ENCODE results near the gene CENPT. TPM values are rescaled to one million over a fixed set of nuclear protein-coding genes. Genes with fewer than 3 reads are reported as not detected.

Gene CENPT
- polyA plus RNA-seq, 1 experiment = 42.4 TPM

GRCh38 chr16:67878232-67878631 lies 30.7 kb upstream of the CENPT start:
- POLR2A ChIA-PET = no interaction called here
- Histone ChIP-seq H3K4me3 (ENCODE audit: low read depth, low read length) (no peak overlapping the region), H3K27me3 (ENCODE audit: control insufficient read depth, insufficient read depth, low read length) (no peaks in the 10 kb centered on the region), H3K36me3 (ENCODE audit: control insufficient read depth, insufficient read depth, low read length) (peaks cover 69% of the 10 kb centered on the region)
- CTCF ChIA-PET = interaction anchor here (0.6 to 1.2 kb wide), 2 partner anchors 51 to 56 kb away, joined by 3 to 4 read pairs; no protein-coding TSS in a partner anchor
- DNase-seq (ENCODE audit: low read depth) = no peak
- TF ChIP-seq CTCF (IDR thresholded peaks at IDR 0.05; ENCODE audit: insufficient read depth, low read depth, low read length) = no peak

GRCh38 chr16:67877064-67877463 lies 29.6 kb upstream of the CENPT start:
- H3K4me3 ChIP-seq (ENCODE audit: low read depth, low read length) = no peak overlapping the region
- CTCF ChIA-PET = interaction anchor here (1.6 kb wide), 1 partner anchor 11 kb away, joined by 4 read pairs; no protein-coding TSS in a partner anchor
- POLR2A ChIA-PET = no interaction called here
- H3K36me3 ChIP-seq (ENCODE audit: control insufficient read depth, insufficient read depth, low read length) = peaks cover 59% of the 10 kb centered on the region
- no peak for DNase-seq (ENCODE audit: low read depth)
- TF ChIP-seq CTCF (IDR thresholded peaks at IDR 0.05; ENCODE audit: insufficient read depth, low read depth, low read length) = no peak
- no peaks in the 10 kb centered on the region for H3K27me3 ChIP-seq (ENCODE audit: control insufficient read depth, insufficient read depth, low read length)

GRCh38 chr16:67874372-67874771 lies 26.9 kb upstream of the CENPT start:
- CTCF ChIA-PET = interaction anchor here (1.2 to 3.8 kb wide), 3 partner anchors 10 to 202 kb away, joined by 3 to 41 read pairs (median 3); partner anchors contain the start of gene NRN1L
- POLR2A ChIA-PET = no interaction called here
- peaks cover 42% of the 10 kb centered on the region for H3K36me3 ChIP-seq (ENCODE audit: control insufficient read depth, insufficient read depth, low read length)
- no peak for TF ChIP-seq CTCF (IDR thresholded peaks at IDR 0.05; ENCODE audit: insufficient read depth, low read depth, low read length)
- no peak for DNase-seq (ENCODE audit: low read depth)
- H3K4me3 ChIP-seq (ENCODE audit: low read depth, low read length) = peak overlapping the region; percentile 78
- no peaks in the 10 kb centered on the region for H3K27me3 ChIP-seq (ENCODE audit: control insufficient read depth, insufficient read depth, low read length)

GRCh38 chr16:67873435-67874370 lies 26.2 kb upstream of the CENPT start:
- Histone ChIP-seq H3K36me3 (ENCODE audit: control insufficient read depth, insufficient read depth, low read length) (peaks cover 37% of the 10 kb centered on the region), H3K4me3 (ENCODE audit: low read depth, low read length) (peak overlapping the region; percentile 78), H3K27me3 (ENCODE audit: control insufficient read depth, insufficient read depth, low read length) (no peaks in the 10 kb centered on the region)
- ChIA-PET CTCF (interaction anchor here (0.6 to 3.8 kb wide), 6 partner anchors 9 to 201 kb away, joined by 3 to 41 read pairs (median 4); partner anchors contain the start of gene NRN1L), POLR2A (interaction anchor here (0.5 kb wide), 1 partner anchor 20 kb away, joined by 5 read pairs; the partner anchor contains the start of gene PSKH1)
- TF ChIP-seq CTCF (IDR thresholded peaks at IDR 0.05; ENCODE audit: insufficient read depth, low read depth, low read length) = no peak
- no peak for DNase-seq (ENCODE audit: low read depth)

All from BJ (cell line).